Suprapubic skin (tissue), 4 donors: ENCODE measurements around the gene CARD14. TPM values are rescaled to one million over a fixed set of nuclear protein-coding genes. Genes with fewer than 3 reads are reported as not detected.

ENCODE experiments used
- DNase-seq, 2 donors: peaks; one replicate each; pipeline ENCODE4 v3.0.0-alpha.2; 2019; ENCODE audit warnings: low spot score in 2 of 2
- H3K27ac ChIP-seq: fragments of 200-600 bp; sonication (generic); one replicate; pipeline ENCODE4 v1.5.1; 2019
- H3K27me3 ChIP-seq: fragments of 200-600 bp; sonication (generic); one replicate; pipeline ENCODE4 v1.5.1; 2019
- H3K36me3 ChIP-seq: fragments of 200-600 bp; sonication (generic); one replicate; pipeline ENCODE4 v1.5.1; 2019
- H3K4me1 ChIP-seq: fragments of 200-600 bp; sonication (generic); one replicate; pipeline ENCODE4 v1.5.1; 2019
- H3K4me3 ChIP-seq: fragments of 200-600 bp; sonication (generic); one replicate; pipeline ENCODE4 v1.5.1; 2019; ENCODE audit warnings: mild to moderate bottlenecking
- H3K9me3 ChIP-seq: fragments of 200-600 bp; sonication (generic); one replicate; pipeline ENCODE4 v1.5.1; 2019
- CTCF ChIP-seq, 2 donors: fragments of 200-600 bp in 1 of 2; fragments of 450-650 bp in 1 of 2; sonication (generic) in 1 of 2; IDR thresholded peaks; one replicate each; pipeline ENCODE4 v1.5.1; 2016 to 2019; ENCODE audit warnings: antibody characterized with exemption in 2 of 2, mild to moderate bottlenecking in 1 of 2, moderate library complexity in 1 of 2
- EP300 ChIP-seq: sonication (generic); formaldehyde crosslinking; IDR thresholded peaks from one replicate; pipeline ENCODE4 v1.6.1; 2017; ENCODE audit warnings: antibody characterized with exemption
- POLR2A ChIP-seq, 2 donors: fragments of 450-650 bp; IDR thresholded peaks; one replicate each; pipeline ENCODE4 v1.6.1; 2017; ENCODE audit warnings: antibody characterized with exemption in 2 of 2, mild to moderate bottlenecking in 2 of 2, moderate library complexity in 2 of 2
- POLR2AphosphoS5 ChIP-seq, 3 donors: sonication (generic); formaldehyde crosslinking; IDR thresholded peaks; one replicate each; pipeline ENCODE4 v1.6.1; 2017; ENCODE audit warnings: antibody characterized with exemption in 3 of 3
- WGBS: methylation state at CpG from one replicate; pipeline ENCODE4 v1.1.5; 2018; 5-methylcytosine and 5-hydroxymethylcytosine counted together
- total RNA-seq, 4 donors: library from RNA; depleted of rRNA; stranded (reverse); fragments of >200 nt; gene quantifications; one replicate each; pipeline ENCODE4 v1.1.0, GENCODE V29; 2016

Gene CARD14
- total RNA-seq, 4 donors from 2014 or later = 32.1 to 92.5 (median 45.3) TPM

- H3K4me1 ChIP-seq = peaks cover 32% of the 10 kb centered on the region
- 46% methylated on average over 10 of the region's 10 CpGs for whole genome bisulfite sequencing
- H3K9me3 ChIP-seq = no peaks in the 10 kb centered on the region
- peak overlapping the region; percentile 89 for H3K4me3 ChIP-seq
- H3K27ac ChIP-seq = no peak overlapping the region
- H3K36me3 ChIP-seq = peaks cover 35% of the 10 kb centered on the region
- no peaks in the 10 kb centered on the region for H3K27me3 ChIP-seq
- DNase-seq = no peak
- TF ChIP-seq POLR2A (IDR thresholded peaks at IDR 0.05) (no peak), CTCF (IDR thresholded peaks at IDR 0.05) (no peak), EP300 (no peak), POLR2AphosphoS5 (IDR thresholded peaks at IDR 0.05) (no peak)
Measured at GRCh38 chr17:80145076-80146075, 24.5 kb upstream of the CARD14 start.

- Histone ChIP-seq H3K4me3 (peak overlapping the region; percentile 89), H3K27ac (peak overlapping the region; percentile 84), H3K9me3 (no peaks in the 10 kb centered on the region), H3K27me3 (no peaks in the 10 kb centered on the region), H3K36me3 (peaks cover 27% of the 10 kb centered on the region), H3K4me1 (peaks cover 32% of the 10 kb centered on the region)
- peak; percentile 74 to 84 for DNase-seq
- WGBS = 0% methylated on average over 17 of the region's 69 CpGs
- TF ChIP-seq CTCF (IDR thresholded peaks at IDR 0.05) (no peak), POLR2A (IDR thresholded peaks at IDR 0.05) (no peak), POLR2AphosphoS5 (IDR thresholded peaks at IDR 0.05) (no peak), EP300 (no peak)
Measured at GRCh38 chr17:80146121-80147034, 23.5 kb upstream of the CARD14 start.

GRCh38 chr17:80147035-80147822, 22.6 kb upstream of the CARD14 start, which contains the start of gene EIF4A3:
TSS of gene EIF4A3 (minus strand) at chr17:80147128. CDS start at chr17:80146961, 167 bp downstream.
- peaks cover 36% of the 10 kb centered on the region for H3K4me1 ChIP-seq
- TF ChIP-seq POLR2AphosphoS5 (IDR thresholded peaks at IDR 0.05) (peak; percentile 79 to 94 (median 88)), CTCF (IDR thresholded peaks at IDR 0.05) (peak in 1 of 2 donors; percentile 11), POLR2A (IDR thresholded peaks at IDR 0.05) (peak; percentile 68 to 91), EP300 (peak; percentile 97)
- H3K27ac ChIP-seq = peak within 1 kb of the TSS; percentile 94
- H3K27me3 ChIP-seq = no peaks in the 10 kb centered on the region
- 0% methylated on average over 38 of the region's 90 CpGs for WGBS
- H3K36me3 ChIP-seq = peaks cover 19% of the 10 kb centered on the region
- no peaks in the 10 kb centered on the region for H3K9me3 ChIP-seq
- H3K4me3 ChIP-seq = peak within 1 kb of the TSS; percentile 89
- peak; percentile 99 for DNase-seq

- 66% methylated on average over 5 of the region's 5 CpGs for WGBS
- H3K4me3 ChIP-seq = no peak overlapping the region
- TF ChIP-seq EP300 (no peak), POLR2AphosphoS5 (IDR thresholded peaks at IDR 0.05) (no peak), CTCF (IDR thresholded peaks at IDR 0.05) (no peak), POLR2A (IDR thresholded peaks at IDR 0.05) (no peak)
- H3K27ac ChIP-seq = no peak overlapping the region
- H3K9me3 ChIP-seq = no peaks in the 10 kb centered on the region
- peaks cover 22% of the 10 kb centered on the region for H3K4me1 ChIP-seq
- H3K27me3 ChIP-seq = no peaks in the 10 kb centered on the region
- no peaks in the 10 kb centered on the region for H3K36me3 ChIP-seq
- peak in 1 of 2 donors; percentile 15 for DNase-seq
Measured at GRCh38 chr17:80151333-80151732, 18.5 kb upstream of the CARD14 start.
